SK-N-SH (cell line): Measurements from ENCODE around the gene WDR87. TPM values are rescaled to one million over a fixed set of nuclear protein-coding genes. Genes with fewer than 3 reads are reported as not detected.

Experiments
- CHD2 ChIP-seq: fragments of 150-350 bp; IDR thresholded peaks from 2 replicates; pipeline ENCODE4 v1.6.1; 2018; ENCODE audit warnings: low read length; ENCODE audit not compliant: partially characterized antibody
- ELF1 ChIP-seq: IDR thresholded peaks from 2 replicates; pipeline ENCODE4 v1.4.0; 2012
- EP300 ChIP-seq, 2 experiments: IDR thresholded peaks; 2 replicates each; pipeline versions ENCODE4 v1.4.0 to v1.6.1; 2012; ENCODE audit warnings: borderline replicate concordance in 1 of 2, low read depth in 1 of 2, low read length in 1 of 2
- EZH2phosphoT487 ChIP-seq: fragments of 200-600 bp; sonication (generic); IDR thresholded peaks from 2 replicates; pipeline ENCODE4 v1.6.1; 2017; ENCODE audit warnings: low read depth, mixed run types, mild to moderate bottlenecking, antibody characterized with exemption, moderate library complexity, borderline replicate concordance
- FOXJ3 ChIP-seq: sonication (generic); formaldehyde crosslinking; IDR thresholded peaks from 2 replicates; pipeline ENCODE4 v1.5.1; 2020; ENCODE audit warnings: mild to moderate bottlenecking, missing genetic modification reagents
- FOXM1 ChIP-seq: IDR thresholded peaks from 2 replicates; pipeline ENCODE4 v1.4.0; 2012; ENCODE audit warnings: low read depth, mild to moderate bottlenecking
- GATA2 ChIP-seq: sonication (generic); formaldehyde crosslinking; IDR thresholded peaks from 2 replicates; pipeline ENCODE4 v1.5.0; 2020; ENCODE audit warnings: mild to moderate bottlenecking, missing genetic modification reagents
- JUND ChIP-seq: IDR thresholded peaks from 2 replicates; pipeline ENCODE4 v1.4.0; 2012
- MEF2A ChIP-seq: IDR thresholded peaks from 2 replicates; pipeline ENCODE4 v1.4.0; 2012; ENCODE audit warnings: low read depth, borderline replicate concordance
- MXI1 ChIP-seq: IDR thresholded peaks from 2 replicates; pipeline ENCODE4 v1.6.1; 2012; ENCODE audit warnings: mild to moderate bottlenecking, low read depth, low read length, improper control_type of control experiment
- RFX5 ChIP-seq: IDR thresholded peaks from 2 replicates; pipeline ENCODE4 v1.6.1; 2012; ENCODE audit warnings: mild to moderate bottlenecking, improper control_type of control experiment, low read length
- RXRA ChIP-seq: IDR thresholded peaks from 2 replicates; pipeline ENCODE4 v1.4.0; 2012; ENCODE audit warnings: low read depth, mild to moderate bottlenecking, borderline replicate concordance
- SIN3A ChIP-seq: IDR thresholded peaks from 2 replicates; pipeline ENCODE4 v1.6.1; 2012; ENCODE audit warnings: low read depth, mild to moderate bottlenecking, low read length, moderate library complexity, borderline replicate concordance
- SMC3 ChIP-seq: IDR thresholded peaks from 2 replicates; pipeline ENCODE4 v1.6.1; 2012; ENCODE audit warnings: low read depth, low read length, improper control_type of control experiment
- TCF12 ChIP-seq: IDR thresholded peaks from 2 replicates; pipeline ENCODE4 v1.4.0; 2012
- TEAD4 ChIP-seq: IDR thresholded peaks from 2 replicates; pipeline ENCODE4 v1.4.0; 2012; ENCODE audit warnings: mild to moderate bottlenecking, borderline replicate concordance; ENCODE audit not compliant: insufficient read depth
- YY1 ChIP-seq: IDR thresholded peaks from 2 replicates; pipeline ENCODE4 v1.4.0; 2012; ENCODE audit warnings: low read depth, mild to moderate bottlenecking
- polyA plus RNA-seq, 3 experiments: library from polyadenylated mRNA; depleted of rRNA; stranded (reverse); fragments of >200 nt; gene quantifications; 2 replicates each; pipeline ENCODE4 v1.2.3, GENCODE V29; 2012
- TF ChIP-seq, protein P1 (sequence below): IDR thresholded peaks from 2 replicates; pipeline ENCODE4 v1.6.1; 2012; ENCODE audit warnings: mild to moderate bottlenecking, low read depth, low read length, moderate library complexity
- TF ChIP-seq, protein P2 (sequence below): IDR thresholded peaks from 2 replicates; pipeline ENCODE4; 2012
- TF ChIP-seq, protein P3 (sequence below): IDR thresholded peaks from 2 replicates; pipeline ENCODE4 v1.4.0; 2012; ENCODE audit warnings: low read depth, borderline replicate concordance
- TF ChIP-seq, protein P4 (sequence below): fragments of 150-350 bp; IDR thresholded peaks from 2 replicates; pipeline ENCODE4 v1.6.1; 2017; ENCODE audit warnings: antibody characterized with exemption, low read length, low read depth, borderline replicate concordance
- TF ChIP-seq, protein P5 (sequence below): IDR thresholded peaks from 2 replicates; pipeline ENCODE4 v1.4.0; 2012; ENCODE audit warnings: low read depth, borderline replicate concordance
- TF ChIP-seq, protein P6 (sequence below): fragments of 200-600 bp; sonication (generic); IDR thresholded peaks from 2 replicates; pipeline ENCODE4 v1.6.1; 2017; ENCODE audit warnings: antibody characterized with exemption, mild to moderate bottlenecking, moderate library complexity

Gene WDR87
- polyA plus RNA-seq, 1 of the 3 experiments (the other 2 are of a cell fraction) = not detected

DNA sequence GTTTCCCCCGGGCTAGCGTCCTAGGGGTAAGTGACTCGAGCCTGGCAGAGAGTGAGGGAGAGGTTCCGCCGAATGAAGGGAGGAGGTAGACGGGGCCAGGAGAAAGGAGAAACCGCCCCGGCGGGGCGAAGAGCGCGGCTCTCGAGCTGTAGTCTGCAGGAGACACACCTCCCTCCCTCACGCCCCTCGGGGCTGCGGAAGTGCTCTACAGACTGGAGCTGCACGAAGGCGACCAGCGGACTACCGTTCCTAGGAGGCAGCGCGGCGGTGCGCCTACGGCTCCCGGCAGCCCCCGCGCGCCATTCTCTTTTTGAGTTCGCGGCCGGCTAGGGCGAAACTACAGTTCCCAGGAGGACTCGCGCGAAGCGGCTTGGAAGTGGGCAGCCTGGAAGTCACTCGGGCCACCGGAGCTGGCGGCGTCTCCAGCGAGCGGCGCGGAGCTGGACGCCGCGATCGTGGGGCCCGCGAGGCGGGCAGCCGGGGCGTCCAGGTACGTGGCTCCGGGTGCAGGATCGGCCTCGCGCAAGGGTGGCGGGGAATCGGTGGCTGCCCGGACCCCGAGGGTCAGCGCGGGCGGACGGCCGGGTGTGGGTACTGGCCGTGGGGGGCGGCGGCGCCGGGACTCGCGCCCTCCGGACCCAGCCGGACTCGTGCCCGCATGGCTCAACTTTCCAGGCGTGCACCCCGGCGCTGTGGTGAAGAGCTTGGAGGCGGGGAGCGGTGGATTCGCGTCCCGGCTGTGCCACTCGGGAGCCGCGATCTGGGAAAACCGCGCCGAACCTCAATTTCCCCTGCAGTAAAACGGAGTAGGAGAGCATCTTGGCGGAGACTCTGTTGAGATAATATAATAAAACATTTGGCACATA, 708 bp upstream of the WDR87 start, which contains the start of gene SIPA1L3 (continued):
- TF ChIP-seq, protein P1, sequence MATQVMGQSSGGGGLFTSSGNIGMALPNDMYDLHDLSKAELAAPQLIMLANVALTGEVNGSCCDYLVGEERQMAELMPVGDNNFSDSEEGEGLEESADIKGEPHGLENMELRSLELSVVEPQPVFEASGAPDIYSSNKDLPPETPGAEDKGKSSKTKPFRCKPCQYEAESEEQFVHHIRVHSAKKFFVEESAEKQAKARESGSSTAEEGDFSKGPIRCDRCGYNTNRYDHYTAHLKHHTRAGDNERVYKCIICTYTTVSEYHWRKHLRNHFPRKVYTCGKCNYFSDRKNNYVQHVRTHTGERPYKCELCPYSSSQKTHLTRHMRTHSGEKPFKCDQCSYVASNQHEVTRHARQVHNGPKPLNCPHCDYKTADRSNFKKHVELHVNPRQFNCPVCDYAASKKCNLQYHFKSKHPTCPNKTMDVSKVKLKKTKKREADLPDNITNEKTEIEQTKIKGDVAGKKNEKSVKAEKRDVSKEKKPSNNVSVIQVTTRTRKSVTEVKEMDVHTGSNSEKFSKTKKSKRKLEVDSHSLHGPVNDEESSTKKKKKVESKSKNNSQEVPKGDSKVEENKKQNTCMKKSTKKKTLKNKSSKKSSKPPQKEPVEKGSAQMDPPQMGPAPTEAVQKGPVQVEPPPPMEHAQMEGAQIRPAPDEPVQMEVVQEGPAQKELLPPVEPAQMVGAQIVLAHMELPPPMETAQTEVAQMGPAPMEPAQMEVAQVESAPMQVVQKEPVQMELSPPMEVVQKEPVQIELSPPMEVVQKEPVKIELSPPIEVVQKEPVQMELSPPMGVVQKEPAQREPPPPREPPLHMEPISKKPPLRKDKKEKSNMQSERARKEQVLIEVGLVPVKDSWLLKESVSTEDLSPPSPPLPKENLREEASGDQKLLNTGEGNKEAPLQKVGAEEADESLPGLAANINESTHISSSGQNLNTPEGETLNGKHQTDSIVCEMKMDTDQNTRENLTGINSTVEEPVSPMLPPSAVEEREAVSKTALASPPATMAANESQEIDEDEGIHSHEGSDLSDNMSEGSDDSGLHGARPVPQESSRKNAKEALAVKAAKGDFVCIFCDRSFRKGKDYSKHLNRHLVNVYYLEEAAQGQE = no peak
- TF ChIP-seq GATA2 (CRISPR knock-in tag) (no peak), TCF12 (no peak), MXI1 (peak; percentile 78; the same call in 1 of the 2 replicates), YY1 (peak; percentile 70; the same call in 1 of the 2 replicates), EP300 (IDR thresholded peaks at IDR 0.05; ENCODE audit: borderline replicate concordance in 1 of 2, low read depth in 1 of 2, low read length in 1 of 2) (no peak), RFX5 (no peak), TEAD4 (no peak), SIN3A (peak; percentile 38; the same call in 1 of the 2 replicates), FOXJ3 (CRISPR knock-in tag) (no peak), FOXM1 (no peak), EZH2phosphoT487 (no peak), JUND (no peak), CHD2 (peak; percentile 90), SMC3 (0 out of 2 replicates have a peak, but pooled peaks have one; percentile 5), MEF2A (no peak), ELF1 (peak; percentile 93), RXRA (no peak)
- TF ChIP-seq, protein P2, sequence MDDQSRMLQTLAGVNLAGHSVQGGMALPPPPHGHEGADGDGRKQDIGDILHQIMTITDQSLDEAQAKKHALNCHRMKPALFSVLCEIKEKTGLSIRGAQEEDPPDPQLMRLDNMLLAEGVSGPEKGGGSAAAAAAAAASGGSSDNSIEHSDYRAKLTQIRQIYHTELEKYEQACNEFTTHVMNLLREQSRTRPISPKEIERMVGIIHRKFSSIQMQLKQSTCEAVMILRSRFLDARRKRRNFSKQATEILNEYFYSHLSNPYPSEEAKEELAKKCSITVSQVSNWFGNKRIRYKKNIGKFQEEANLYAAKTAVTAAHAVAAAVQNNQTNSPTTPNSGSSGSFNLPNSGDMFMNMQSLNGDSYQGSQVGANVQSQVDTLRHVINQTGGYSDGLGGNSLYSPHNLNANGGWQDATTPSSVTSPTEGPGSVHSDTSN = peak; percentile 20; the same call in 1 of the 2 replicates
- TF ChIP-seq, protein P3, sequence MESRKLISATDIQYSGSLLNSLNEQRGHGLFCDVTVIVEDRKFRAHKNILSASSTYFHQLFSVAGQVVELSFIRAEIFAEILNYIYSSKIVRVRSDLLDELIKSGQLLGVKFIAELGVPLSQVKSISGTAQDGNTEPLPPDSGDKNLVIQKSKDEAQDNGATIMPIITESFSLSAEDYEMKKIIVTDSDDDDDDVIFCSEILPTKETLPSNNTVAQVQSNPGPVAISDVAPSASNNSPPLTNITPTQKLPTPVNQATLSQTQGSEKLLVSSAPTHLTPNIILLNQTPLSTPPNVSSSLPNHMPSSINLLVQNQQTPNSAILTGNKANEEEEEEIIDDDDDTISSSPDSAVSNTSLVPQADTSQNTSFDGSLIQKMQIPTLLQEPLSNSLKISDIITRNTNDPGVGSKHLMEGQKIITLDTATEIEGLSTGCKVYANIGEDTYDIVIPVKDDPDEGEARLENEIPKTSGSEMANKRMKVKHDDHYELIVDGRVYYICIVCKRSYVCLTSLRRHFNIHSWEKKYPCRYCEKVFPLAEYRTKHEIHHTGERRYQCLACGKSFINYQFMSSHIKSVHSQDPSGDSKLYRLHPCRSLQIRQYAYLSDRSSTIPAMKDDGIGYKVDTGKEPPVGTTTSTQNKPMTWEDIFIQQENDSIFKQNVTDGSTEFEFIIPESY = peak; percentile 69; the same call in 1 of the 2 replicates
- TF ChIP-seq, protein P4, sequence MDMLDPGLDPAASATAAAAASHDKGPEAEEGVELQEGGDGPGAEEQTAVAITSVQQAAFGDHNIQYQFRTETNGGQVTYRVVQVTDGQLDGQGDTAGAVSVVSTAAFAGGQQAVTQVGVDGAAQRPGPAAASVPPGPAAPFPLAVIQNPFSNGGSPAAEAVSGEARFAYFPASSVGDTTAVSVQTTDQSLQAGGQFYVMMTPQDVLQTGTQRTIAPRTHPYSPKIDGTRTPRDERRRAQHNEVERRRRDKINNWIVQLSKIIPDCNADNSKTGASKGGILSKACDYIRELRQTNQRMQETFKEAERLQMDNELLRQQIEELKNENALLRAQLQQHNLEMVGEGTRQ = no peak
- TF ChIP-seq, protein P5, sequence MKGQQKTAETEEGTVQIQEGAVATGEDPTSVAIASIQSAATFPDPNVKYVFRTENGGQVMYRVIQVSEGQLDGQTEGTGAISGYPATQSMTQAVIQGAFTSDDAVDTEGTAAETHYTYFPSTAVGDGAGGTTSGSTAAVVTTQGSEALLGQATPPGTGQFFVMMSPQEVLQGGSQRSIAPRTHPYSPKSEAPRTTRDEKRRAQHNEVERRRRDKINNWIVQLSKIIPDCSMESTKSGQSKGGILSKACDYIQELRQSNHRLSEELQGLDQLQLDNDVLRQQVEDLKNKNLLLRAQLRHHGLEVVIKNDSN = no peak
- TF ChIP-seq, protein P6, sequence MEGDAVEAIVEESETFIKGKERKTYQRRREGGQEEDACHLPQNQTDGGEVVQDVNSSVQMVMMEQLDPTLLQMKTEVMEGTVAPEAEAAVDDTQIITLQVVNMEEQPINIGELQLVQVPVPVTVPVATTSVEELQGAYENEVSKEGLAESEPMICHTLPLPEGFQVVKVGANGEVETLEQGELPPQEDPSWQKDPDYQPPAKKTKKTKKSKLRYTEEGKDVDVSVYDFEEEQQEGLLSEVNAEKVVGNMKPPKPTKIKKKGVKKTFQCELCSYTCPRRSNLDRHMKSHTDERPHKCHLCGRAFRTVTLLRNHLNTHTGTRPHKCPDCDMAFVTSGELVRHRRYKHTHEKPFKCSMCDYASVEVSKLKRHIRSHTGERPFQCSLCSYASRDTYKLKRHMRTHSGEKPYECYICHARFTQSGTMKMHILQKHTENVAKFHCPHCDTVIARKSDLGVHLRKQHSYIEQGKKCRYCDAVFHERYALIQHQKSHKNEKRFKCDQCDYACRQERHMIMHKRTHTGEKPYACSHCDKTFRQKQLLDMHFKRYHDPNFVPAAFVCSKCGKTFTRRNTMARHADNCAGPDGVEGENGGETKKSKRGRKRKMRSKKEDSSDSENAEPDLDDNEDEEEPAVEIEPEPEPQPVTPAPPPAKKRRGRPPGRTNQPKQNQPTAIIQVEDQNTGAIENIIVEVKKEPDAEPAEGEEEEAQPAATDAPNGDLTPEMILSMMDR = no peak
- TF ChIP-seq, all 33 proteins: peak for 12
